NK-92 treated with Interleukin-12 subunit alpha and Interleukin-12 subunit beta, amount 100 ng/mL, for 24 hours (cell line): ENCODE measurements around the gene FPR3.
A peak's percentile ranks its signal among the peaks of the same experiment; 100 is the strongest.
"Not testable (repeated sequence)": the region's sequence is repeated elsewhere in the genome, so short reads cannot be mapped to it uniquely, and the experiment has no call there.

Experiments used
- DNase-seq: peaks from one replicate; lab custom pipeline; 2025; lab: John Stamatoyannopoulos, UW

The FPR3 gene

DNA sequence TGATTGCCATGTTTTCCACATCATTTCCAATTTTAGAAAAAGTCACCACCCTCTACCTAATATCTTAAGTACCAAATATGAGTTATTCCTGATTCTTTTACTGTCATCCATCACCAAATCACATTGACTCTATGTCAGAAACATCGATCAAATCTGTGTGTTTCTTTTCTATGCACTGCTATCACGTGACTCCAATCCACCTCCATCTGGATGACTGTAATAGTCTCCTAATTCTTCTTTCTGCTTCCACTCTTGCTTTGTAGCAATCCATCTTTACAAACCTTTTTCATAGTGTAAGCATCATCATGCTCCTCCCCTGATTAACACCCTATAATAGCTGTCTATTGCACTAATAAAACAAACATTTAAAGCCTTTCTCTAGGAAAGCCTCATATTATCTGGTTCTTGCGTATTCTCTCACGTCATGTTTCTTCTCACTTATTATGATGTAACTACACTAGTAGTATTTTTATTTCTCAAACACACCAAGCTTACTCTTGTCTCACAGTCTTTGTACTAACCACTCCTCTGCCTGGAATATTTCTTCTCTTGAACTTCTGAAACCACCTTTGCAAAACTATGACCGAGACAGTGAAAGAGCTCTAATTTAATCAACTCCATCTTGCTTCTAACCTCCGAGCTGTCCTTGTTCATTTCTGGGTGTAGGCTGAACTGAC, 10.7 kb upstream of the FPR3 start:
- no peak for DNase-seq

DNA sequence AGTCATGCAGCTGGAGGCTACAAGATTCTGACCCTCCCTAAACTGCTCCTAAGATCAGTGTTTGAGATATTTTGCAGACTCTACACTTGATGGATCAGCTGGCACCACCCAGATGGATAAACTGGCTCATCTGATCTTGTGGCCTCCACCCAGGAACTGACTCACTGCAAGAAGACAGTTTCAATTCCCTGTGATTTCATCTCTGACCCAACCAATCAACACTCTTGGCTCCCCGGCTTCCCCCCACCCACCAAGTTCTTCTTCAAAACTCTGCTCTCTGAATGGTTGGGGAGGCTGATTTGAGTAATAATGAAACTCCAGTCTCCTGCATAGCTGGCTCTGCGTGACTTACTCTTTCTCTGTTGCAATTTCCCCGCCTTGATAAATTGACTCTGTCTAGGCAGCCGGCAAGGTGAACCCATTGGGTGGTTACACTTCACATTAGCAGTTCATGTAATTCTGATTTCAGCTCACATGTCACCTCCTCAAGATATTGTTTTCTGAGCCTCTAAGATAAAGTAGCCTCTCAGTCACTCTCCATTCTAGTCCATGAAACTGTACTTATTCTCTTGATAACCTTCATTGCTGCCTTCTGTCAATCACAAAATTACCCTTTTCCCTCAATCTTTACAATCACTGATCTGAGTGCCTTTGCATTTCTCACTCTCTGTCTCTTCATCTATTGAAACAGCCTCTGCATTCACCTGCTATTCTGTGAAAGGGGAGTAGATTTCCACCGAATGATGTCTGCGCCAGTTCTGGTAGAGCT, 9.9 kb upstream of the FPR3 start:
- peak; percentile 13 for DNase-seq

DNA sequence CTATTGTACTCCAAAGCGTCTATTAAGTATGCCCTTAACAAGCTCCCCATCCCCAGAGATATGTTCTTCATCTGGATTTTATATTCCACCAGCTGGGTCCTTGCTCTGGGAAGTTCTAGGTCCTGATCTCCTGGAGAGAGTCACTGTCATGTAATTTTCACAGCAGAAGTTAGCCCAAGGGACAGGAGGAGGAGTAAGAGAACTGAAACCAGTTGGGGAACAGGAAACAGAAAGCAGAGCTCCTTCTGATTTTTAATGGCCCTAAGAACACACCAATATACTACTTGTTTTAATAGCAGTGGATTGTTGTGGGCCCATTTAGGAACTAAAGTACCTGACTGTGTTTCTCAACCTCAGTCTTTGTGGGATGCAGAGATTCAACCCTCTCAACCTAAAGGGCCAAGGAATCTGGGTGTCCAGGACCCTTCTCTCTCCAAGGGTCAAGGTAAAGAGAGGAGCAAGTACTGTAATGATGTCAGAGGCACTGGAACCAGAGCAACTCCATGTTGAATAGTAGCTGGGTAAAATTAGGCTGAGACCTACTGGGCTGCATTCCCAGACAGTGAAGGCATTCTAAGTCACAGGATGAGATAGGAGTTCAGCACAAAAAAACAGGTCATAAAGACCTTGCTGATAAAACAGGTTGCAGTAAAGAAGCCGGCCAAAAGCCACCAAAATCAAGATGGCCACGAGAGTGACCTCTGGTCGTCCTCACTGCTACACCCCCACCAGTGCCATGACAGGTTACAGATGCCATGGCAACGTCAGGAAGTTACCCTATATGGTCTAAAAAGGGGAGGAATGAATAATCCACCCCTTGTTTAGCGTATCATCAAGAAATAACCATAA, 8.1 kb upstream of the FPR3 start:
- no peak for DNase-seq

DNA sequence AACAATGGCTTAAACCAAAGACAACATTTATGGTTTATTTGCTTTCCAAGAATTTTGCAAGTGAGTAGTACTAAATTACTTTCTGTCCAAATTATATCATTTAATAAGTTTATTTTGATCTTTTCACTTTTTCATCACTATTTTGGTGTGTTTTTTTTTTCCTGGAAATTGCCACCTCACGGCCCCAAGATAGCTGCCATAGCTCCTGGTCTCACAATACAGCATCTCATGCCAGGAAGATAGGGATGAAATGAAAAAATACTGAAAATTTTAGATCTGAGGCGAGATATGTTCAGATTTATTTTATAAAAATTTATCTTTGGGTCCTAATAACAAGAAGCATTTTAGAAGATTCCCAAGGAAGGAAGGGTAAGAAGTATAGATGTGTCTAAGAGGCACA, 6.9 kb upstream of the FPR3 start:
- DNase-seq, result no peak

DNA sequence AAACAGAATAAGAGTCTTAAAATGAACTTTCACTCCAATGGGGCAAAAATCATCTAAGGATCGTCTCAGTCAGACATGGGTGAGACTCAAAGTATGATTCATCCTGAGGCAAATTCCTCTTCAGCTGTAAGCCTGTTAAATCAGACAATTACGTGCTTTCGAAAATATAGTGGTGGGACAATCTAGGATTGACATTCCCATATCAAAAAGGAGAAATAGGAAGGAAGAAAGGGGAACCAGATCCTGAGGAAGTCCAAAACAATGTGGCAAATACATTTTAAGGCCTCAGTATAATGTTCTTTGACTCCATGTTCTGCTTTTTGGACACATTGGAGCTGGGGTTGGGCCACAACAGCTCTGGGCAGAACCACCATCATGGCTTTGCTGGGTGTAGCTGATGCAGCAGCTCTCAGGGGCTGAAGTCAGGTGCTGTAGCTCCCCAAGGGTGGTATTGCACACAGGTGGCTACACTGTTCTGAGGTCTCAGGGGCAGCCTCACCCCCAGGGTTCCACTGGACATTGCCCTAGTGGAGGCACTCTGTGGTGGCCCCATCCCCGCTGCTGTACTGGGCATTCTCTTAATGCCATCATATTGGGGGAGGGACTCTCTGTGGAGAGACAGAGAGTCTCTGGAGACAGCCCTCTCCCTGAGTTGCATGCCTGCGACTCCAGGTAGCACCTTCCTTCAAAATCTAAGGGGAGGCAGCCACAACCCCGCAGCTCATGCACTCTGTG, 5.7 kb upstream of the FPR3 start:
- DNase-seq, result no peak

DNA sequence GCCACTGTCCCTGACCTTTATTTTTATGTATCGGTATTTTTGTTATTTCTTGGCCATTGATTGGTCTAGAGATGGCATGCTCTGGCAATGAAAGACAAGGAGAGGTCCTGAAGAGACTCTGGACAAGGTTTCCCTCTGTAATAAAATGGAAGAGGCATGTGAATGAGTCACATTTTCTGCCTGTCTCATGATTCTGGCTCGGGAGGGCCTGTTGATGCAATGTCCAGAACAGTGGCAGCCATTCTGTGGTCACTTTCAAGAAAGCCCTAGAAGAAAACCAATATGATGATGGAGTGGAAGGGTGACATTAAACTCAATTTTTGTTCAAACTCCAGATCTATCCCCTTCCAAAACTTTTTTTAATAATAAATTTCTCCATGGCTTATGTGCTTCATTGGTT, 2.0 kb upstream of the FPR3 start:
- no peak for DNase-seq

DNA sequence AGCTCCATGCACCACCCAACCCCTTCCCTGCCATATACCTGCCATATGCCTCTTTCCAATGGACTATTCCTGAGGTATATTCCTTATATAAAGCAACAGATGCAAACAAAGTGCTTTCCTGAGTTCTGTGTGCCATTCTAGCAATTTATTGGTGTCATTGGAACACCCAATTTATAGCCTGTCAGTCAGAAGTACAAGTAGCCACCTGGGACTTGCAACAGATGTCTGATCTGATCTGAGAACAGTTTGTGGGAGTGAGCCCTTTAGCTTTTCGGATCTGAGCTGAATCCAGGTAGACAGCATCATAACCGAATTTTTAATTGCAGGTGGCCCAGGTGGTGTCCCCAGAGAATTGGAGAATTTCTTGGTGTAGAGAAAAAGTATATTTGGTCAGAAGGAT, 963 bp upstream of the FPR3 start:
- no peak for DNase-seq

DNA sequence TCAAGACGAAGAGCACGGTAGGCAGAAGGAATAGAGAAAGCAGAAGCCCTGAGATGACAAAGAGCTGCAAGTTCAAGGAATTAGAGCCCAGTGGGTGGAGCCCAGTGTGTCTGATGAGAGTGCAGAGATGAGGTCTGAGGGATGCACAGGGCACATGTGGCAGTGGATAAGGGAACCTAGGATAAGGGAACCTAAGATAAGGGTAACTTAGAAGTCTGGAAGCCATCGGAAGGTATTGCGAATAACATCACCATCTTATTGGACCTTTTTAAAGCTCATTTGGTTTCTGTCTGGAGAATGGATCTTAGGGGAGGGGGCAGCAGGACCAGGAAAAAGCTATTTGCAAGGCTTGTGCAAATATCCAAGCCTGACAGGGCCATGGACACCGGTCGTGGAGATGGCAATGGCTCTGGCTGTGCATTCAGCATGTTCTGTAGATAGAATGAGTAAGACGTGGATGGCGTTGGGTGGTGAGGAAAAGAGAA, 1.3 kb downstream of the FPR3 start:
- no peak for DNase-seq

DNA sequence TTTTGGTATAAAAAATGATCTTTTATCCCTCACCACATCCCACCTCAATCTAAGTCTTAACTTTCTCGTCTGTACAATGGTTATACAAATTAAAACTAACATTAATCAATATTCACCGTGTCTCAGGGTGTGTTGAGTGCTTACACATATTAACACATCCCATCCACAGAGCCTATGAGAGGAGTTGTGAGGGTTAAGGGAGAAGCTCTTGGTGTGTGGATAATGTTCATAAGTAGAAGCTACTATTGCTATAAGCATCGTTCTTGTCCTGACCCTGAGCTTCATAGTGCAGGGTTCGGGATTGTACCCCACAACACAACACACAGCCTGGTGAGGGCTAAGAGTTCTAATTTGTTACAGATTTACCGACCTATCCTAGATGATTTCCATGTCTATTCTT, 2.5 kb downstream of the FPR3 start:
- DNase-seq, result no peak

DNA sequence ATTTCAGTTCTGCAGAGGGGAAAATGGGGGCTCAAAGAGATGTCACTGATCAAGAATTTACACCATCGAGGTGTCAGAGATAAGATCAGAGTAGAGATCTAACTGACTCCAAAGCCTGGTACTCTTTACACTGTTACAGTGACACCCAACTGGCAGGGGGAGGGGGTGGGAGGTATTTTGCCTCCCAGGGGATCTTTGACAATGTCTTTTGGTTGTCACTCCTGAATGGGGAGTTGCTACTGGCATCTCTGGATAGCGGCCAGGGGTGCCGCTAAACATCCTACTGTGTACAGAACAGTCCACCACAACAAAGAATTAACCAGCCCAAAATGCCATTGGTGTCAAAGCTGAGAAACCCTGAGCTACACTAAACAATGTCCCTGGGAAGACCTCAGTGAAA, 3.1 kb downstream of the FPR3 start:
- DNase-seq, result no peak

DNA sequence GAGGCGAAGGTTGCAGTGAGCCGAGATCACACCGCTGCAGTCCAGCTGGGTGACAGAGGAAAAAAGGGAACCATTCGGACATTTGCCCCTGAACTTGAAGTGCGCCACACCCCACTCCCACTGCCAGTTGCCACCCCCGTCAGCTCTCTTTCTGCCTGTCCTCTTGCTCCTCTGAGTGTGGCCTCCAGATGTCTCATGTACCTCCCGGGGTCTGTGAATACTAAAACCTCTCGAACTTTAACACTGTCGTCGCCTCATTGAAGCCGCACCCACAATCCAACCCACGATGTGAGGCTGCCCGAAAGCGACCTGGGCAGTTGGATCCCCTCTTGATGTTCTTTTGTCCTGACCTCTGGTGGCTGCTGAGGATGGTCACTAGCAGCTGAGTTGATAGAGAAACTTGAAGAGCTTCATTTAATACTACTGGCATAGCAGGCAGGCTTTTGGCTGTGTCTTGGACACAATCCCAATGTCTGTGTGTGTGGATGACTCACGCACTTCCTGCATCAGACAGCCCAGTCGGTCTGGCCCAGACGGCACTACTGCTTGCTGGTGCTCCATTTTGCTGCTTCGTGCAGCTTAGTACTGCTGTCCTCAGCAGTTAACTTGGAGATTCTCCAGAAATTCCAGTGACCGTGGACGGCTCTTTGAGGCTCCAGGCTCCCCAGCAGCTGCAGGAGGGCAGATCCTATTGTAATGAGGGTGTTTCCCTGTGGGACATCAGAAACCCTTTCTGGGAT, 4.2 kb downstream of the FPR3 start:
- DNase-seq, result no peak

DNA sequence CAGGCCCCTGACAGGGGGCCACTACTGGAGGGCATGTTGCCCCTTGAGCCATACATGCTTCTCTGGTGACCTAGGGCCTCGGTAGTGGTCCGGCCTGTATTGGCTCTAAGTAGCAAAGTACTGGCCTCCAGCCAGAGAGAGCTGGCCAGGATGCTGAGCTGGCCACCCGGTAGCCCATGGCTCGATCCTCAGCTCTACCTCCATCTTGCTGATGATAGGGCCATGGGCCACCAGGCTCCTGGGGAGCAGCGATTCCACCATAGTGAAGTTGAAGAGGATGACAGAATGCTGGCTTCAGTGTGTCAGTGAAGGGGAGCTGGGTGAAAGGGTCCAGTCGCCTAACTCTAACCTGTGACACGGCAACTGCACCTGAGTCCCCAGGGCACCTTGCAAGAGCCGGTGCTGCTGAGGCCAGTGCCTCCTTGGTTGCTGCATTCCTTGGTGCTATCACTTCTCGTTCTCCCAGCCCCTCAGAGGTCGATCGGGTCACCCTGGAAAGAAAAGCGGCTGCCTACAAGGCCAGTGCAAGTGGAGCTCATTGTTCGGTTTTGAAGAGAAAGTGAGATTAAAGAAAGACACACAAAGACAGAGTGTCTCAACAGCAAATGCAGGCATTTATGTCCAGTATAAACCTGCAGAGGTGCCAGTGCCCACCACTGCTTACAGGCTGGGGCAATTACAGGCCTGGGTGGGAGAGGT, 5.0 kb downstream of the FPR3 start:
- DNase-seq, result no peak

DNA sequence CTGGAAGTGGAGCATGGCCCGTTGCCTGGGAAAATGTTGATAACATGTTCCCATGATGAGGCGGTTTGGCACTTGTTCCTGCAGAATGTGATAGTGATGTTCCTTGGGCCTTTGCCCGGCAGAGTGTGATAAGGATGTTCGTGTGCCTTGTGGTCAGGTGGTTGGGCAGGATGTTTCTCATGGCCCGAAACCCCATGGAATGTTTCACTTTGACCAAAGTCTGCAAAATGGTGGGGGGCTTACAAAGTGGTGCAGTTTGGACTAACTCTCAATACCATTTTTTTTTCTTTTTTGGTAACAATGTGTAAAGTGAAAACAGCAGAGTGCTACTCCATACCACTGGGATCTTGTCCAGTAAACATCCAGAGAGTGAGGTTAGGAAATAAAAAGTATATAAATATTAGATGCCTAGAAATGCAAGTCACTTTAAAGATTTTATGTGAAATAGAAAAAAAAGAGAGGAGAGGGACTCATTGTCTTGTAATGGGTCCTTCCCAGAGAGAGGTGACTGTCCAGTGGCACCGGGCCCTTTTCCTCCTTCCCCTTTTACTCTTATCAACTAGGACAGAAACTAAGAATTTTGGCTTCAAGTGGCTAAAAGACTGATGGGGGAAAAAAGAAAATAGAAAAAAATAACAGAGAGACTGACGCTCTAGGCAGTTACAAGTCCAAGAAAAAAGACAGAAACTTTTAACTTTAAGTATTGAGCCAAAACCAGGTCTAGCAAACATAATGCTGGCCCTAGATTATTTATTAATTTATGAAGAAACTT, 5.7 kb downstream of the FPR3 start:
- no peak for DNase-seq

DNA sequence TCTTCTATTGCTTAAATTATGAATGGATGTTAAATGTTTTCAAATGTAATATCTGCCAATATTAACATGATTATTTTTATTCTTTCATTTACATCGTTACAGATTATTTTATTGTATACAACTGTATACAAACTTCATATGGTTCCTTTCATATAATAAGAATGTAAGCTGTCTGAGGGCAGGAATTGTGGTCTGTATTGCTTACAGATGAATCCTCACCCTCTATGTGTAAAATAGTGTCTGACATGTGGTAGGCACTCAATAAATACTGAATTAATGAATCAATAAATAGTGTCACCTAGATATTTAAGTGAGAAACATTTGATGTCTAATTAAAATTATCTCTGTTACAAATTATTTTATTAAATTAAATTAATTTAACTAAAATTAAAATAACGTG, 7.8 kb downstream of the FPR3 start:
- no peak for DNase-seq

DNA sequence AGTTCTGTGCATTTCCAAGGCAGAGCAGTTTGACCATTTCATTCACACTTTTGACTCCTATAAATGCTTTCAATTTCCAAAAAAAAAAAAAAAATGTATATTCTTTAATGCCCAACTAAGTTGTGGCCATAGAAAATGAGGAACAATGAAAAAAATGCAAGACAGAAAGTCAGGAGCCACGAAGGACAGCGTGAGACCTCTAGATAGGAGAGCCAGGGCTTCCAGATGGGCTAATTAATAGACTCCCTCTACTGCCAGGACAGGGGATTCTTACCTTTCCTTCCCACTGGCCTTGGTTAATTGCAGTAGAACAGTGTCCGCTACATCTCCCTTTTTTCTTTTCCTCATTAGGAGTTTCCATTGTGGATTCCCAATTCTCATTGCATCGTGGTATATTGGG, 8.6 kb downstream of the FPR3 start:
- no peak for DNase-seq

DNA sequence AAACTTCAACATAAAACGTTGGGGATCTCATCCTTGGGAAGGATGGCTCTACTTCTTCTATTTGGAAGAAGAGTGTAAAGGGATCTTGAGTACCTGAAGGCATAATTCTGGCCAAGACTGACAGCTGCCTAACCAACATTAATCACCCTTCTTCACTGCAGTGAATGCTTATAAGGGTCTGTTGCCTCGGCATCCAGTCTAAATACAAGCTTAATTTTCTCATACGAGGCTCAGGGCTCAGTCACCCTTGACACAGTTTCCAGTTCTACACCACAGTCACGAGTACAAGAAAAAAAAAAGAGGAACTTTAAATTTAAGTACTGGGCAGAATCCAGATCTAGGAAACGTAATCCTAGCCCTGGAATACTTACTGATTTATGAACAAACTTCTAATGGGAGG, 9.0 kb downstream of the FPR3 start:
- no peak for DNase-seq

DNA sequence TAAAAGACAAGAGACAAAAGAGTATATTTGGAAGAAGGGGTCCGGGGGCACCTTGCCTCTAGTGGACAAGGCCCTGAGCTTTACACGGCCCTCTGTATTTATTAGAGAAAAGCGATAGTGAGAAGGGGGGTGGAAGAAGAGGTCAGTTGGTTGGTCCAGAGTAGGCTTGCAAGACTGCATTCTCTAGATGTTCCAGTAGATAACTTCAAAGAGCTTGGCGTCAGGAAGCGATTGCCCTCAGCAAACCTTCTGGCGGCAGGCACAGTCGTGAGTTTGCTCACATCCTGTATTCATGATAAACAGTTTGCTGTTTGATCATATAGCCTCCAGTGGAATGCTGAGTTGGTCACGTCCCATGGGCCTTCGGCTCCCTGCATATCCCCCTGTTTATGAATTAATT, 9.8 kb downstream of the FPR3 start:
- not testable (repeated sequence) for DNase-seq

DNA sequence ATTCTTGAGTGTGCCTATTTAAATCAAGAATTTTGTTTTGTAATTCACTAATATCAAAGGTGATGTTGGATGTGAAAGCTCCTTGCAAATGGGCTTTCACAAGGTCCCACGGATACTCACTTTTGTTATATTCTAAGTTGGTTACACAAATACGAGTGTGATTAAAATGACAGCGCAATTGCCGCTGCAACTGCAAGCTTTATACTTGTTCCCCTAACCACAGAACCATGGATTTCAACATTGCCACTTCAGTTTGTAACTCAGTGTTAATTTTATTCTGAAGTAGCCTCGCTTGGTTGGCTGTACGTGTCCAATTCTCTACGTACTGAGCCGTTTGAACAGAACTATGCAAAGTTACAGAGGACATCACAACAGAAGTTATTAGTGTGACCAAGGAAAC, 10.4 kb downstream of the FPR3 start:
- not testable (repeated sequence) for DNase-seq

DNA sequence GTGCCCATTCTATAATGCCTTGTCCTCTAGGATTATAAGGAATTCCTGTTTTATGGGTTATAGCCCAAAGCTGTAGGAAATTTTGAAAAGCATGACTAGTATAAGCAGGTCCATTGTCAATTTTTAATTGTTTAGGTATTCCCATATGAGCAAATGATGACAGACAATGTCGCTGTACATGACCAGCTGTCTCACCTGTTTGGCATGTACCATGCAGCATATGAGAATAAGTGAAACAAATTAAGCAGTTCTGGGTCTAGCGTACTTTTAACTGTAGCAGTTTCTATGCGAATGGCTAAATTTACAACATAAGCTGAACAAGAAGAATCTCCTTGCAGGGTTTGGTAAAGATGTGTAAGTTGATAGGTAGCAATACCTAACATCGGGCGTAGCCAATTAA, 11.6 kb downstream of the FPR3 start:
- not testable (repeated sequence) for DNase-seq

DNA sequence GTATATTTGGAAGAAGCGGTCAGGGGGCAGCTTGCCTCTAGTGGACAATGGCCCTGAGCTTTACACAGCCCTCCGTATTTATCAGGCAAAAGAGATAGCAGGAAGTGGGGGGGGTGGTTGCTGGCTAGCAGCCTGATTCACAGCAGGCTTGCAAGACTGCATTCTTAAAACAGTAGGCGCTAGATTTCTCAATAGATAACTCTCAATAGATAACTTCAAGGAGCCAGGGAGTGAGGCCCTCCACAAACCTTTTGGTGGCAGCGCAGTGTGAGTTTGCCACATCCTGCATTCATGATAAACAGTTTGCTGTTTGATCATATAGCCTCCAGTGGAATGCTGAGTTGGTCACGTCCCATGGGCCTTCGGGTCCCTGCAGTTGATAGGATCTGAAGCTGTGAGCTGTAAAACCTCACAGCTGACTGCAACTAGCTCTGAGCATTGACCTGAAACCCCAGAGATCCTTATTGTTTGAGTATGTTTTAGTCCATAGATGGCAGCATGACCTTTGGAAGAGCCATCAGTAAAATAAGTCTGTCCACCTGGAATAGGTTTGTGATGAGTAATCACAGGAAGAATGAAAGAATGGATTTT, 12.2 kb downstream of the FPR3 start:
- DNase-seq, result peak; percentile 39
